GM18517 (cell line): ENCODE measurements around the gene PDXDC1.
A peak's percentile ranks its signal among the peaks of the same experiment; 100 is the strongest.
"Not testable (repeated sequence)": the region's sequence is repeated elsewhere in the genome, so short reads cannot be mapped to it uniquely, and the experiment has no call there.

Source experiments
- ATAC-seq: cut with Tn5 transposase; IDR thresholded peaks from one replicate; pipeline ENCODE4 v1.9.1; 2021; ENCODE audit warnings: mild to moderate bottlenecking, moderate library complexity; ENCODE audit not compliant: unreplicated experiment

The PDXDC1 gene

DNA sequence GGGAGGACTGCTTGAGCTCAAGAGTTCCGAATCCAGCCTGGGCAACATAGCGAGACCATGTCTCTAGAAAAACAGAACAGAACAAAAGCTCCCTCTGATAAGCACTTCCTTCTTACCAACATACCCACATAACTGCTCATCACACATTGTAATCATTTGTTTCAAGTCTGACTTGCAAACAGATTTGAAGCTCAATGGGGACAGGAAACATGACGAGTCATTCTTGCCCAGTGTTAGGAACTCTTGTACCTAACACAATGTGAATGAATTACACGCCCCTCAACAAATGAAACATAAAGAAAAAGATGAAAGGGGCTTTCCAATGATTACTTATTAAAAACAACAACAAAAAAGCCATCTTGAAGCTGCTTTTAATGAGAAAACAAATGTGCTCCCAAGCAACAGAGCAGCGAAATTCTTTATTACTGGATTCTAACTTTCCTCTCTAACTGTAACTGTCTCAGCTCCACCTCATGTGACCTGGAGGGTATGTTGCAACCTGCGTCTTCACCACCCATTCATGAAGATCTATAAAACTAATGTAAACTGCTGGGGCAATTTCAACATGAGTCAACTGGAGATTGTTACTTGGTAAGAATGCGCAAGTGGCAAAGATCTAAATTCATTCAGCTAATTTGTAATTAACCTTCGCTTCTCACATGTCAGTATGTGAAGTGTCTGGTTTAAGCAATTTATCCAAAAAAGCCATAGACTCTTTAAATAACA, 87.4 kb downstream of the PDXDC1 start:
- not testable (repeated sequence) for ATAC-seq

DNA sequence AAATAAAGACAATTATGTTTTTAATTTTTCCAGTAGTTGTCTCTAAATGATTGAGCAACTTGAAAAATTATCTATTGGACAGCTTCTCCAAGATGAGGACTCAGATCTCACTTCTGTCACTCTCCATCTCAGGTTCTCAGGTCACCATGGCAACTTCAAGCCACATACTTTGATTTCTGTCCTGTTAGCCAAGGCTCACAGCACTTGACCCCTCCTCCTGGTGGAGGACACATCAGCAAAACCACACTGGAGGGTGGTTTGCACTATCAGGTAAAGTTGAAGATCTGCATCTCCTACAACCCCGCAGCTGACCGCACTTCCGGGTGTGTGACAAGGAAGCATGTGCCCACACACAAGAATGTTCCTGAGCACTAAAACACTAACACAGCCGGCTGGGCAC, 91.1 kb downstream of the PDXDC1 start:
- not testable (repeated sequence) for ATAC-seq

DNA sequence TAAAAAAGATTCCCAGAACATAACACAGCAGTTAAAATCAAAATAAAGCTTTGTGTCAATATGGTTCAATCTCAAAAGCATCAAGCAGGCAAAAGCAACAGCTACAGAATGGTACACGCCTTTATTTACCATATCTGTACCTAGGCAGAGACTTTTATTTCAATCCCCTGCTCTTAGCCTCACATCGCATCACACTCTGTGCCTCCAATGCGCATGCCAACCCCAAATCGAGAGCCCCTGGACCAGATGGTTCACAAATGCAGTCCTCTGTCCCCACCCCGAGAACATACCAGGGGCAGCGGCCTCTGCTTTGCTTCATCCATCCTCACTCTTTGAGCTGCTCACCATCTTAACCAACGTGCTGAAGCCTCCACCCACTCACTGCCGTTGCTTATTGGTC, 91.9 kb downstream of the PDXDC1 start:
- ATAC-seq = not testable (repeated sequence)

DNA sequence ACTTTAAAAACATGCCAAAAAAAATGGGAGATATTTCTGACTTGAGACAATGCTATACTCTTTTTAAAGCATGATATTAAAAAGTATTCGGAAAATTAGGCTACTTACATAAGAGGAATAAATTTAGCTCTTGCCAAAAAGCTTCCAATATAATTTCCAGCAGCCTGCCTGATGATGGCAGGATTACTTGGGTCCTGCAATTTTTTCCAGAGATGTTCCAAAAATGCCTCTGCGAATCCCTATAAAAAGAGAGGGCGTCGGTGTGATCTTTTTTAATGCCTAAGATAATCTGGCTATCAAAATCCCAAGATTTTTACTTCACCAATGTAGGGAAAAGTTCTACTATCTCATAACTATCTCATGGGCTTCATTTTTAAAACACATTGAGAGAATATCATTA, 96.2 kb downstream of the PDXDC1 start:
- not testable (repeated sequence) for ATAC-seq

DNA sequence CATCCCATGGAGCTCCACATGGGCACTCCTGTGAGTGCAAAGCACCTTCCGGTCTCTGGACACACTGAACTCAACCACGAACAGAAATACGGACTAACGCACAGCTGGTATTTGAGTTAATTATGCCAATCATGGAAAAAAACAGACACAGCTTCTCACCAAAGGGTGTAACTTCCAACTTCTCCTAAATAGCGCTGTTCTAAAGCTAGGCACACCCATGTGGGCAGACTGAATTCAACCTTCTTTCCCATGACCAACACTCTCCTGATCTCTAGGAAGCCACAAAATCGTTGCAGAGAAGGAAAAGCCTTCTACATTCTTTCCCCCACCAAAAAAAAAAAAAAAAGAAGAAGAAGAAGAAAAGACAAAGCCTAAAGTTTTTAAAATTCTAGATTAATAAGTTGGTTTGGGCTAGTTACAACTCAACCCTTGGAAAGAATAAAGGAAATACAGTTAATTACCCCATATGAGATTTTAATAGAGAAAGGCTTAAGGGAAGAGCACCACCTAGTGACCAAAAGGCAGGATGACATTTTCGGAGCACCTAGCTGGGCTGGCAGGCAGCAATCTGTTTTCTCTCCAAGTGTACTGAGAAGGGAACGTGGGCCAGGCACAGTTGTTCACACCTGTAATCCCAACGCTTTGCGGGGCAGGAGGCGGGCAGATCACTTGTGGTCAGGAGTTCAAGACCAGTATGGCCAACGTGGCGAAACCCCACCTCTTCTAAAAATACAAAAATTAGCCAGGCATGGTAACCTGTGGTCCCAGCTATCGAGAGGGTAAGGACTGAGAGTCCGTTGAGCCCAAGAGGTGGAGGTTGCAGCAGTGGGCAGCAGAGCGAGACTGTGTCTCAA, 97.3 kb downstream of the PDXDC1 start:
- ATAC-seq = not testable (repeated sequence)

DNA sequence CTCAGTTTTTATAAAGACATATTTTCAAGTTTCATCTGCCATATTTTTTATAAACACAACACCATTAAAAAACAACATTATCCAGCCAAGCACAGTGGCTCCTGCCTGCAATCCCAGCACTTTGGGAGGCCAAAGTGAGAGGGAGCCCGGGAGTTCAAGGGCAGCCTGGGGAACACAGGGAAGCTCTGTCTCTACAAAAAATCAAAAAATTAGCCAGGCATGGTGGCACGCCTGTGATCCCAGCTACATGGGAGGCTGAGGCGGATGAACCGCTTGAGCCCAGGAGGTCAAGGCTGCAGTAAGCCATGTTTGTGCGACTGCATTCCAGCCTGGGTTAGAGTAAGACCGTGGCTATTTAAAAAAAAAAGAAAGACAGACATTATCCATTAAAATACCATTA, 98.3 kb downstream of the PDXDC1 start:
- no peak for ATAC-seq

DNA sequence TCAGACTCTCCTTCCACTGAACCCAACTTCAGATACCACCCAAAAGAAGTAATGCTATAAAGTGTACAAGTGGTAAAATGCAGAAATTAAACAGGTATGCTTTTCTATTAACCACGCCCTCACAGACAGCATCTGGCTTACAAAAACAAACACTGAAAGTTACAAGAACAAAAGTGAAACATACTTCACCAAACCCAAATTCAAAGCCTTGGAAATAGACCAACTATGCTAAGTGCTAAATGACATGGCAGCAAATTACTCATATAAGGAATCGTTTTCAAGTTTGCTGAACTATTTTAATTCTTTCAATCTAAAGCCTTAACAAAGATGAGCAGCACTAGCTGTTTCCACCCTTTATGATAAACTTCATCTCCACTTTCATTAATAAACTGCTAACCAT, 101.3 kb downstream of the PDXDC1 start:
- not testable (repeated sequence) for ATAC-seq

DNA sequence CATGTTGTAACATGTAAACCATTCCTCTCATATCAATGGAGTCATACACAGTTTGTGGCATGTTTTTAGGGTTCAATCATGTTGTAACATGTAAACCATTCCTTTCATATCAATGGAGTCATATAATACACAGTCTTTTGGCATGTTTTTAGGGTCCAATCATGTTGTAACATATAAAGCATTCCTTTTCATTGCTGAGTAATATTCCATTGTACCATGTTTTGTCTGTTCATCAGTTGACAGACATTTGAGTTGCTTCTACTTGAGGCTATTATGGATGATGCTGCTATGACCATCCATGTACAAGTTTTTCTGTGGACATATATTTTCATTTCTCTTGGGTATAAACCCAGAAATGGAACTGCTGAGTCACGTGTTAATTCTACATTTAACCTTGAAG, 106.1 kb downstream of the PDXDC1 start:
- not testable (repeated sequence) for ATAC-seq

DNA sequence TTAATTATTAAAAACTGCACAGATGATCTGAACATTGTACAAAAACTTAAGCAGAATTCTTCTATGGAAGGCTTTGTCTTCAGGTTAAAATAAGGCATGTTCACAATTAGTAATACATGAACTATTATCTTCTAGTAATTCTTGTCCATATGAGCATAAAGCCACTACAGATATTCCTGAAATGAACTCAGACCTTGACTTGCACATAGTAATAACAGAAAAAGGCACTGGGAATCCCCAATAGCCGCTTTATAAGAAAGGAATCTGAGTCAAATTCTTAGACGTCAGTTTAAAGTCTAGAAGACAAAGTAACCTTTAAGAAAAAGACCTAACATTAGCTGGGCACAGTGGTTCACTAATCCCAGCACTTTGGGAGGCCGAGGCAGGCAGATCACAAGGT, 108.0 kb downstream of the PDXDC1 start:
- ATAC-seq = not testable (repeated sequence)

DNA sequence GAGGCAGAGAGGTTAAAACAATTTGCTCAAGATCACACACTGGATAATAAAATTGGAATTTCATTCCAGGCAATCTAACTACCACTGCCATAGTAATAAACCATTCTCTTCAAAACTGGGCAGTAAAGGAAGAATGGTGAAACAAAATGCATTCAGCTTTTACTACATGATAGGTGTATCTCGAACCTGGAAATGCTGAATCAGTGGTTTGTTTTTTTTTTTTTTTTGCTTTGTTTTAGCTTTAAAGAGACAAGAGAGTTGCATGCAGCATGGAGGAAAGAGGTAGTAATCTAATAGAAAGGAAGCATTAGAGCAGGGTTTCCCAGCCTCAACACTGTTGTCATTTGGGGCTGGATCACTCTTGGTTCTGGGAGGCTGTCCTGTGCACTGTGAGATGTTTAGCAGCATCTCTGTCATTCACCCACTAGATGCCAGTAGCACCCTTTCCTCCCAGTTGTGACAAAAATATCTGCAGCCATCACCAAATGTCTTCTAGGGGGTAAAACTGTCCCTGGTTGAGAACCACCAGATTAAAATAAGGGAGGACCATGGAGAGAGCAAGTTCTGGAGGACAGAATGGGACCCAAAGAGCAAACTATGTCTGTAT, 115.9 kb downstream of the PDXDC1 start:
- ATAC-seq = not testable (repeated sequence)

DNA sequence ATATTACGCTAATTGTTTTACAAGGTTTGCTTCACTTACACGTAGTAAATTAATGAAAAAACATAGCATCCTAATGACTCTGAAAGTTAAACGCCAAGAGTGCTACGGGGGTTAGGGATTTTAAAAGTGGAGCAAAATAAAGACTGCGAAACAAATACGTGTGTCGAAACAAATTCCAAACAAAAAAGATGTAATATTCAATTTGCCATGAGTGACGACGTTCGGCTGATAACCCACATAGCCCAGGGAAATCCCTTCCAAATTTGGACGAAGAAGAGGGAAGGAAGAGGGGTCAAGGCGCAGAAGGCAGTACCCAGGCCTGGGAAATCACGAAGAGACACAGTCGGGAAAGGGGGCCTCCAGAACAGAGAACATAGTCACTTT, 118.7 kb downstream of the PDXDC1 start:
- not testable (repeated sequence) for ATAC-seq

DNA sequence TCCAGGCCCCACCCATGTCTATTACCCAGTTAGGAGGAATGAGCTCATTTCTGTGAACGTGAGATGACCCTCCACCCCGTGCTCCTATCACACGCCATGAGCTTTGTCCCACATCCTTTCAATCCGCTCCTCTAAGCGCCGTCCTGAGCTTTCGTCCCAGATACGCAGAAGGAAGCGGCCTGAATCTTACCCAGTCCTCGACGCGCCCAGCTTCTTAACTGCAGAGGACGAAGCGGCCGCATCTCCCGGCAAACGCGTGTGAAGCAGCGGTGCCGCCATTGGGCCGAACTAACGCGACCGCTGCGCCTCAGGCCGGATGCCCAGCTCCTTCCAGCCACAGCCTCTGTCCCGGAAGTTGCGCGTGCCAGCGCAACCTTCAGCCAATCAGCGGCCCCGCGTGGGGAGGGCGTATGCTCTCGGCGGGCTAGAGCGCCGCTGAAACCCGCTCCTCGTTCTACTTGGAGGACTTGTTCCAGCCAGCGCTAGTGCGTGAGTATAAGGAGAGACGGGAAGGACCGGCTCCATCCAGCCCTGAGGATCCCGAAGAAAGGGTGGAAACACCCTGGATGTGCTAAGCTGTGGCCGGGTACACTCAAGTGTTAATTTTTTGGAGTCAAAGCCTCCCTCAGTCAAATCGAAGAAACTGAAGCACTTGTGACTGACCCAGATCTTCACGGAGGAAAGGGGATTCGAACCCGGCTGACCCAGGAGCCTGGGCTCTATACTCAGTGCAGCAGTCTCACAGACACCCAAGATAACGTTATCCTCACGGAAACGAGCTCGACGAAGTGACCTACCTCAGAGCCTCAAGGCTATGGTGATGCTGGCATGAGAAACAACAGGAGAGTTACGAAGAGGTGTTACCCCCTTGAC, 119.4 kb downstream of the PDXDC1 start, which contains the start of gene RRN3:
RRN3 (minus strand) TSS at position 318 of the 873 bp plus-strand sequence; CDS start at position 279, 39 bp downstream.
- ATAC-seq = peak; percentile 90

DNA sequence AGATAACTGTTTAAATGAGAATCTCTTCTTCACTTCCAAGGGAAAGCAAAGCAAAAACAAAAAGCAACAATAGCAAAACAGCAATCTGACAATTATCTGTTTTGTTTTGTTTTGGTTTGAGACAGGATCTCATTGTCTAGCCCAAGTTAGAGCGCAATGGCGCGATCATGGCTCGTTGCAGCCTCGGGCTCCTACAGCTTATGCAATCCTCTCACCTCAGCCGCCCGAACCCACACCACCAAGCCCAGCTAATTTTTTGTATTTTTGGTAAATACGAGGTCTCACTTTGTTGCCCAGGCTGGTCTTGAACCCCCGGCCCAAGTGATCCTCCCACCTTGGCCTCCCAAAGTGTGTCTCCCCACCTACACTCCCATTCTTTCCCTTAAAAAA, 121.8 kb downstream of the PDXDC1 start:
- not testable (repeated sequence) for ATAC-seq

DNA sequence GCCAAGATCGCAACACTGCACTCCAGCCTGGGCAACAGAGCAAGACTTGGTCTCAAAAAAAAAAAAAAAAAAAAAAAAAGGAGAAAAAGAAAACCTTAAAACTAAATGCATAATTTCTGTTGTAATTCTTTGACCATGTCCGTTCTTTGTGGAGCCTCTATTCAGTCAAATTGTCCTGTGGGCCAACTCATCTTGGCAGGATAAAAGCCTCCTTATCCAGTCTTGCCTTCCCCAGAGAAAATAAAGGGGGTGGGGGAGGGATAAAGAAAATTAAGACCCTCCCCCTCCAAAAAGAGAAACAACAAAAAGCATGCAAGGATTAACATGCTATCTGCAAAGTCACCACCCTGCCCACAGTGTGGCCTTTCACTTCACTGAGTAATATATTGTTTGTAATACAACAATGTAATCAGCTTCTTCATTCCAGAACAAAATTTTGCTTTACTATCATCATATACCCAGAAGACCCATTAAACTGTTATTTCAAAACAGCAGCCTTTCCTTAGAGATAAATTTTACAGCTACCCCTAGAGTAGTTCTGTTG, 124.6 kb downstream of the PDXDC1 start:
- not testable (repeated sequence) for ATAC-seq

DNA sequence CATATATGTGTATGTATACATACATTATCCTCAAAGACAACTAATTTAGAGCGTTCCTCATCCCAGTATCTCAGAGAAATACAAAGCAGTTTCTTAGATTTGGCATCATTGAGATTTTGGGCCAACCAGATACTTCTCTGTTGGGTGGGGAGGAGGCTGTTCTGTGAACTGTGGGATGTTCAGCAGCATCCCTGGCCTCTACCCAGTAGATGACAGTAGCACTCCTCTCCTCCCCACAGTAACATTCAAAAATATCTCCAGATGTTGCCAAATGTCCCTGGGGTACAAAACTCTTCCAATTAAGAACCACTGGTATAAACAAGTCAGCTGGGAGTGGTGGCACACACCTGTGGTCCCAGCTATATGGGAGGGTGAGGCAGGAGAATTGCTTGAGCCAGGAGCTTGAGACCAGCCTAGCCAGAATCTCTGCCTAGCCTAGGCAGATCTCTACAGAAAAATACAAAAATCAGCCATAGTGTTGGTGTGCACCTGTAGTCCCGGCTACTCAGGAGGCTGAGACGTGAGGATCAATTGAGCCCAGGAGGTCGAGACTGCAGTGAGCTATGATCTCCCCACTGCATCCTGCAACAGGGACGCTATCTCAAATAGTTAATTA, 125.7 kb downstream of the PDXDC1 start:
- not testable (repeated sequence) for ATAC-seq

DNA sequence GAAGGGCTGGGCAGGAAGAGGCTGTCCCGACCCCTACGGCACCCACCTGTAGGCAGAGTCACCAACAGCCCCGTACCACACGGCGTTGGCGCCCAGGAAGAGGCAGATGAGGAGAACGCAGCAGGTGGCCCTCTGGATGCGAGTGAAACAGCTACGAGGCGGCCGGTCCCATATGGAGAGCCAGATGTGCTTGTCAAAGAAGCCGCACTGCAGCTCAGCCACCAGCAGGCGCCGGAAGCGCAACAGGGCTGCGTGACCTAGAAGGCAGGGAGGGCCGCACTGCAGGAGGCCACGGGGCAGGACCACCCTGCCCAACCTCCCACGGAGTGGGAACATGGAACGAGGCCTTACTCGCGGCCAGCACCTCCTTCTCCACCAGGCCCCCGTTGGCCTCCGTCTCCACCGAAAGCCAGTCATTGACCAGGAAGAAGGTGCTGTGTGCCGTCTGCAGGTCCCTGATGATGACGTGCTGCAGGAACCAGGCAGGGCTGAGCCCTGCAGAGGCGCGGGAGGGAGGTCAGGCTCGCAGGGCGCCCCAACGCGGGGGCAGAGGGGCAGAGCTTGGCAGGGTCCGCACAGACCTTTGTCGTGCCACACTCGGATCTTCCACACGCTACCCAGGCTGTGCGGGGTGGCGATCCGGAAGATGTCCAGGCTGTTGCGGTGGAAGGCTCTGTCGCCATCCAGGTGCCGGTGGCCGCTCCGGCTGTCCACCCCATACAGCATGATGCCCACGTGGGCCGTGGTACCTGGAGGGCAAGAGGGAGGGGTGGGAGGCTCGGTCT, 153.0 kb downstream of the PDXDC1 start:
- not testable (repeated sequence) for ATAC-seq

DNA sequence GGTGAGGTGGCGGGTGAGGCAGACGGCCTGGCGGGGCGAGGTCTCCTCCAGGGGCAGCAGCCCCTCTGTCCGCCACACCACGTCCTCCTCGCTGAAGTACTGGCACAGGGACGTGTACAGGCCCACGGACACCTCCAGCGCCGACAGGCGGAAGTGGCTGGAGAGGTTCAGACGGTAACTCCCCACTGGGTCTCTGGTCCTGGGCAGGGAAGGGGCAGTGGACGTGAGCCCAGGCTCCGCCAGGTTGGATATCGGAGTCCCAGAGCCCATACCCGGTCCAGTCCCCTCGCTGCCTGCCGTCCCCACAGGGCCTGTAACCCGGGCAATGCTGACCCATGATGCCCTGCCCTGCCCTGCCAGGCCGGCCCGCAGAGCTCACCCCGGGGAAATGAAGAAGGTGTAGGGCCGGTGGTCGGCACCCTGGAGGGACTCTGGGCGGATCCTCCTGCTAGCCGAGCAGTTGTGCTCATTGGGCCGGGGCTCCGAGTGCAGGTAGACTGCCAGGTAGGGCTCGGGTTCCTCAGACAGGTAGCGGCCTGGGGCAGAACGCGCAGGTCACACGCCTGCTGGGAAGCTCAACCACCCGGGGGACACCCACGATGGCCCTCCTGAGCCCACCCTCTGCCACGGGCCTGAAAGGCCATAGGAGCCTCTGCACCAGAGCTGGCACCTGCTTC, 155.6 kb downstream of the PDXDC1 start:
- ATAC-seq = not testable (repeated sequence)

DNA sequence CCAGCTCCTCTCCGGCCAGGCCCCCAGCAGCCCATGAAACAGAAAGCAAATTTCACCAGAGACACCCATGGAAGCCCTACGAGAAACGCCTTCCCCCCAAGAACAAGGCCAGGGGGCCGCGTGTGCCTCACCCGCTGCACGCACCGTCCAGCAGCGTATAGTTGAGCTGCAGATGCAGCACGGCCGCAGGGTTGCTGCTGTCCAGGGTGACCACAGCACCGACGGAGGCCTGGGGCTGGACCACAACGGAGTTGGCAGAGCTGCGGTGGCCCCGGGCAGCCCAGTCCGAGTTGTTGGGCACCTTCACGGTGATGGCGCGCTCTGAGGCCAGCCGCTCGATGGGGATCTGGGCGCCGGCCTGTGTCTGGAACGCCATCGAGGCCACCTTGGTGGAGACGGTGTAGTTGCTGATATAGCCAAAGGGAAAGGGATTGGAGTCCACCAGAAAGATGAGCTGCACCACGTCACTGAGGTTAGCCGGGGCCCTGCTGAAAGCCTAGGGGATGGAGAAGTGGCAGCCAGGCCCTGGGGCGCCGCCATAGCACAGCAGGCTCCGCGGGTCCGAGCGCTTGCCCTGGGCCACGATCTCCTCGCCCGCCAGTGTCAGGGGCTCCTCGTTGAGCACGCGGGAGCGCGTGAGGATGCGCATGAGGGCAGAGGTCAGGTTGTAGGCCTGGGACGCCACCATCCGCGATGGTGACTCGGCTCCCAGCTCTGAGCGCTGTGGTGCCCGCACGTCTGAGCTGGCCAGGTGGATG, 156.3 kb downstream of the PDXDC1 start:
- ATAC-seq = not testable (repeated sequence)
